Neural cell (in vitro differentiated cells): ENCODE results near the gene AGTRAP. TPM values are rescaled to one million over a fixed set of nuclear protein-coding genes. Genes with fewer than 3 reads are reported as not detected.

ENCODE experiments used
- H2AFZ ChIP-seq: fragments of 200-600, 300-800 bp; sonication (generic), shearing (Covaris generic); 2 replicates; pipeline ENCODE4 v1.6.0; 2014; ENCODE audit warnings: low read depth, mild to moderate bottlenecking, antibody characterized with exemption, low read length, moderate library complexity
- H3F3A ChIP-seq: fragments of 200-600 bp; shearing (Covaris generic); 2 replicates; pipeline ENCODE4 v1.6.1; 2016; ENCODE audit warnings: mild to moderate bottlenecking, moderate library complexity, mixed read lengths, antibody characterized with exemption, low read length; ENCODE audit not compliant: insufficient read depth, poor library complexity, severe bottlenecking
- H3K27ac ChIP-seq: fragments of 200-600, 300-800 bp; sonication (generic), shearing (Covaris generic); 2 replicates; pipeline ENCODE4 v1.5.1; 2014; ENCODE audit warnings: mild to moderate bottlenecking, low read length, moderate library complexity
- H3K27me3 ChIP-seq: fragments of 300-800, 200-600 bp; sonication (generic), shearing (Covaris generic); 2 replicates; pipeline ENCODE4 v1.6.0; 2014; ENCODE audit warnings: mild to moderate bottlenecking, low read depth, low read length, moderate library complexity; ENCODE audit not compliant: insufficient read depth
- H3K36me3 ChIP-seq: fragments of 300-800, 200-600 bp; sonication (generic), shearing (Covaris generic); 2 replicates; pipeline ENCODE4 v1.5.1; 2014; ENCODE audit warnings: mild to moderate bottlenecking, antibody characterized with exemption, low read length, moderate library complexity; ENCODE audit not compliant: insufficient read depth
- H3K4me2 ChIP-seq: fragments of 300-800, 200-600 bp; sonication (generic), shearing (Covaris generic); 2 replicates; pipeline ENCODE4 v1.6.0; 2014; ENCODE audit warnings: mild to moderate bottlenecking, low read length
- H3K4me3 ChIP-seq: fragments of 300-800, 200-600 bp; sonication (generic), shearing (Covaris generic); 2 replicates; pipeline ENCODE4 v1.5.1; 2014; ENCODE audit warnings: mild to moderate bottlenecking, low read length, moderate library complexity
- H3K79me2 ChIP-seq: fragments of 200-600 bp; shearing (Covaris generic); replicated peaks from 2 replicates; pipeline ENCODE4 v1.6.0; 2014; ENCODE audit warnings: mild to moderate bottlenecking, low read length, moderate library complexity; ENCODE audit not compliant: insufficient read depth
- H3K9ac ChIP-seq: fragments of 300-800, 200-600 bp; sonication (generic), shearing (Covaris generic); 2 replicates; pipeline ENCODE4 v1.6.1; 2016; ENCODE audit warnings: mild to moderate bottlenecking, low read length, mixed read lengths
- H3K9me2 ChIP-seq: fragments of 200-600 bp; shearing (Covaris generic); 2 replicates; pipeline ENCODE4 v1.6.1; 2016; ENCODE audit warnings: mild to moderate bottlenecking, low read length, mixed read lengths; ENCODE audit not compliant: insufficient read depth
- H3K9me3 ChIP-seq: fragments of 200-600, 300-800 bp; sonication (generic), shearing (Covaris generic); 2 replicates; pipeline ENCODE4 v1.6.1; 2016; ENCODE audit warnings: mild to moderate bottlenecking, mixed run types, low read length, moderate library complexity, mixed read lengths
- H4K20me1 ChIP-seq: fragments of 200-600 bp; shearing (Covaris generic); 2 replicates; pipeline ENCODE4 v1.6.1; 2016; ENCODE audit warnings: mild to moderate bottlenecking, mixed run types; ENCODE audit not compliant: insufficient read depth
- EP300 ChIP-seq: fragments of 450-650 bp; conservative IDR thresholded peaks from 2 replicates; pipeline ENCODE4 v1.6.1; 2014; ENCODE audit warnings: antibody characterized with exemption, mild to moderate bottlenecking, moderate library complexity; ENCODE audit not compliant: poor library complexity, severe bottlenecking
- EZH2 ChIP-seq: fragments of 200-600, 300-800 bp; shearing (Covaris generic), sonication (generic); IDR thresholded peaks from 2 replicates; pipeline ENCODE4 v1.6.1; 2014; ENCODE audit warnings: antibody characterized with exemption, low read length, borderline replicate concordance, mild to moderate bottlenecking; ENCODE audit not compliant: insufficient read depth, poor library complexity, severe bottlenecking
- MXI1 ChIP-seq: fragments of 450-650 bp; conservative IDR thresholded peaks from 2 replicates; pipeline ENCODE4 v1.6.1; 2014; ENCODE audit warnings: antibody characterized with exemption, mild to moderate bottlenecking; ENCODE audit not compliant: poor library complexity, severe bottlenecking
- POLR2AphosphoS5 ChIP-seq: IDR thresholded peaks from 2 replicates; pipeline ENCODE4 v1.6.1; 2012
- RAD21 ChIP-seq: fragments of 450-650 bp; conservative IDR thresholded peaks from 2 replicates; pipeline ENCODE4 v1.6.1; 2014; ENCODE audit warnings: antibody characterized with exemption, mild to moderate bottlenecking, moderate library complexity
- SMC3 ChIP-seq: fragments of 450-650 bp; conservative IDR thresholded peaks from 2 replicates; pipeline ENCODE4 v1.6.1; 2014; ENCODE audit warnings: antibody characterized with exemption, mild to moderate bottlenecking, moderate library complexity; ENCODE audit not compliant: poor library complexity
- TAF1 ChIP-seq: IDR thresholded peaks from 2 replicates; pipeline ENCODE4 v1.6.1; 2012; ENCODE audit warnings: low read depth
- polyA plus RNA-seq: library from polyadenylated mRNA; depleted of rRNA; stranded (reverse); fragments of >200 nt; gene quantifications from 2 replicates; pipeline ENCODE4 v1.2.3, GENCODE V29; 2014
- TF ChIP-seq, protein P1 (sequence below): IDR thresholded peaks from 2 replicates; pipeline ENCODE4 v1.6.1; 2012; ENCODE audit warnings: borderline replicate concordance
- TF ChIP-seq, protein P2 (sequence below): fragments of 450-650 bp; IDR thresholded peaks from 2 replicates; pipeline ENCODE4 v1.5.1; 2014; ENCODE audit warnings: antibody characterized with exemption, mild to moderate bottlenecking, moderate library complexity; ENCODE audit not compliant: poor library complexity, severe bottlenecking

Gene AGTRAP
- polyA plus RNA-seq, 1 donor from 2014 or later, result 4.4 TPM

DNA sequence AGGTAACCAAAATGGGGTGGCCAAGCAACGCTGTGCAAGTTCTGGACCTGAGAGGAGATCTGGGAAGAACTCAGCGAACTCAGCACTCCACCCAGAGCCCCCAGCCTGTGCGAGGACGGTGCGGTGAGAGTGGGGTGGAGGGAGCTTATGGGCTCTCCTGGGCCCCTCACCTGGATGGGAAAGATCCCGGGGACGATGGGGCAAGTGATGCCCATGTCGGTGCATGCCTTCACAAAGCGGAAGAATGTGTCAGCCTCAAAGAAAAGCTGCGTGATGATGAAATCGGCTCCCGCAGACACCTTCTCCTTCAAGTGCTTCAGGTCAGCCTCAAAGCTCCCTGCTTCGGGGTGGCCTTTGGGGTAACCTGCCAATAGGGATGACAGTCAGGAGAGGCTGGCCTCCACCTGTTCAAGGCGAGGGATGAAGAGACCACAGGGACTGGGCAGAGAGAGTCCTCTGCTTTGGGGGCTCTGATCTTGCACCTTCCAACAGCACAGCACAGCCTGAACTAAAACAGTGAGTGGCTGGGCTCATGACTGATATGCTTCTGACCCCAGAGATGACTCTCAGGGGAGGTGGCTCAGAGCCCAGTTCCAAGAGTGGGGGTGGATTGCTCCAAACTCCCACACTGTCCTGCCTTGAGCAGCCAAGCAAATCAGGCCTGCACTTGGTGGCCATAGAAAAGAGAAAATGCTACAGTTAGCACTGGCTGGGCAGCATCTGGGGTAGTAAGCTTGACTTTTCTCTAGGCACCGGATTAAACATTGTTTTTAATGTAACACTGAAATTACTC lies 60.3 kb downstream of the AGTRAP start:
- no peaks in the 10 kb centered on the region for H3K27me3 ChIP-seq
- H3K79me2 ChIP-seq, result no peaks in the 10 kb centered on the region
- H3K27ac ChIP-seq, result no peak overlapping the region
- H3K4me3 ChIP-seq, result no peak overlapping the region
- H3K9ac ChIP-seq, result no peak overlapping the region
- H2AFZ ChIP-seq, result no peak overlapping the region
- no peaks in the 10 kb centered on the region for H3K9me3 ChIP-seq
- no peaks in the 10 kb centered on the region for H3K9me2 ChIP-seq
- TF ChIP-seq EP300, result no peak
- no peak for TF ChIP-seq SMC3
- TF ChIP-seq POLR2AphosphoS5, result no peak
- no peak for TF ChIP-seq TAF1
- no peak for TF ChIP-seq EZH2
- TF ChIP-seq MXI1, result no peak
- no peak for TF ChIP-seq RAD21
- H3K4me2 ChIP-seq, result no peak overlapping the region
- H3K36me3 ChIP-seq, result no peaks in the 10 kb centered on the region
- no peaks in the 10 kb centered on the region for H4K20me1 ChIP-seq
- no peaks in the 10 kb centered on the region for H3F3A ChIP-seq

DNA sequence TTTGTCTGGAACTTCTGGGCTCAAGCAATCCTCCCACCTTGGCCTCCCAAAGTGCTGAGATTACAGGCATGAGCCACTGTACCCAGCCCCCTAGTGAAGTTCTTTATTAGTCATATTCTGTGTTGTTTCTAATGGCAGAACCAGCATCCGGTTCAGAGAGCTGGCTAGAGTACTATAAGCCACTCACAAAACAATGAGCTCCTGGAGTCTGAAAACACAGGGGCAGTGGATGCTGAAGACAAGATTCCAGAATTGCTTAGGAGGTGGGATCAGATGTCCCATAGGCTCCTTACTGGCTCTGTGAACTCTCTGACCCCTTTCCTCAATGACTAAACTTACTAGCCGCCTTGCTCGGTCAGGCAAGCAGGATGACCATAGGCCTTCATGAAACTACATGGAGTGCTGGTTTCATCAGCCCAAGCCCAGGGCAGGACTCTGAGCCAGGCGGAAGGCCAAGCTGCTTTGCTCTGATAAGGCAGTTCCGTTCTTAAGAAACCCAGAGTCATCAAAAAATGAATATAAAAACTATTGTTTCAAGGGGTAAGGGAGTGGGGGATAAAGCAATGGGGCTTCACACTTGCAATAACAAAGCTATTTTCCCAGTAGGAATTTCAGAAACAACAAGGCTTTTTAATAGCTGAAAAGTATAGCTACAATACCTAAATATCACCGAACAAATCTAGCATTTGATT lies 61.7 kb downstream of the AGTRAP start:
- H3K27ac ChIP-seq, result no peak overlapping the region
- no peak overlapping the region for H3K4me3 ChIP-seq
- H2AFZ ChIP-seq, result no peak overlapping the region
- H3K4me2 ChIP-seq, result no peak overlapping the region
- H3F3A ChIP-seq, result no peaks in the 10 kb centered on the region
- H3K36me3 ChIP-seq, result no peaks in the 10 kb centered on the region
- no peaks in the 10 kb centered on the region for H3K9me3 ChIP-seq
- H3K79me2 ChIP-seq, result no peaks in the 10 kb centered on the region
- no peaks in the 10 kb centered on the region for H3K9me2 ChIP-seq
- TF ChIP-seq MXI1 (no peak), SMC3 (no peak), POLR2AphosphoS5 (no peak), TAF1 (no peak), EP300 (no peak), EZH2 (no peak), RAD21 (no peak)
- TF ChIP-seq, protein P1, sequence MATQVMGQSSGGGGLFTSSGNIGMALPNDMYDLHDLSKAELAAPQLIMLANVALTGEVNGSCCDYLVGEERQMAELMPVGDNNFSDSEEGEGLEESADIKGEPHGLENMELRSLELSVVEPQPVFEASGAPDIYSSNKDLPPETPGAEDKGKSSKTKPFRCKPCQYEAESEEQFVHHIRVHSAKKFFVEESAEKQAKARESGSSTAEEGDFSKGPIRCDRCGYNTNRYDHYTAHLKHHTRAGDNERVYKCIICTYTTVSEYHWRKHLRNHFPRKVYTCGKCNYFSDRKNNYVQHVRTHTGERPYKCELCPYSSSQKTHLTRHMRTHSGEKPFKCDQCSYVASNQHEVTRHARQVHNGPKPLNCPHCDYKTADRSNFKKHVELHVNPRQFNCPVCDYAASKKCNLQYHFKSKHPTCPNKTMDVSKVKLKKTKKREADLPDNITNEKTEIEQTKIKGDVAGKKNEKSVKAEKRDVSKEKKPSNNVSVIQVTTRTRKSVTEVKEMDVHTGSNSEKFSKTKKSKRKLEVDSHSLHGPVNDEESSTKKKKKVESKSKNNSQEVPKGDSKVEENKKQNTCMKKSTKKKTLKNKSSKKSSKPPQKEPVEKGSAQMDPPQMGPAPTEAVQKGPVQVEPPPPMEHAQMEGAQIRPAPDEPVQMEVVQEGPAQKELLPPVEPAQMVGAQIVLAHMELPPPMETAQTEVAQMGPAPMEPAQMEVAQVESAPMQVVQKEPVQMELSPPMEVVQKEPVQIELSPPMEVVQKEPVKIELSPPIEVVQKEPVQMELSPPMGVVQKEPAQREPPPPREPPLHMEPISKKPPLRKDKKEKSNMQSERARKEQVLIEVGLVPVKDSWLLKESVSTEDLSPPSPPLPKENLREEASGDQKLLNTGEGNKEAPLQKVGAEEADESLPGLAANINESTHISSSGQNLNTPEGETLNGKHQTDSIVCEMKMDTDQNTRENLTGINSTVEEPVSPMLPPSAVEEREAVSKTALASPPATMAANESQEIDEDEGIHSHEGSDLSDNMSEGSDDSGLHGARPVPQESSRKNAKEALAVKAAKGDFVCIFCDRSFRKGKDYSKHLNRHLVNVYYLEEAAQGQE, result no peak
- TF ChIP-seq, protein P2, sequence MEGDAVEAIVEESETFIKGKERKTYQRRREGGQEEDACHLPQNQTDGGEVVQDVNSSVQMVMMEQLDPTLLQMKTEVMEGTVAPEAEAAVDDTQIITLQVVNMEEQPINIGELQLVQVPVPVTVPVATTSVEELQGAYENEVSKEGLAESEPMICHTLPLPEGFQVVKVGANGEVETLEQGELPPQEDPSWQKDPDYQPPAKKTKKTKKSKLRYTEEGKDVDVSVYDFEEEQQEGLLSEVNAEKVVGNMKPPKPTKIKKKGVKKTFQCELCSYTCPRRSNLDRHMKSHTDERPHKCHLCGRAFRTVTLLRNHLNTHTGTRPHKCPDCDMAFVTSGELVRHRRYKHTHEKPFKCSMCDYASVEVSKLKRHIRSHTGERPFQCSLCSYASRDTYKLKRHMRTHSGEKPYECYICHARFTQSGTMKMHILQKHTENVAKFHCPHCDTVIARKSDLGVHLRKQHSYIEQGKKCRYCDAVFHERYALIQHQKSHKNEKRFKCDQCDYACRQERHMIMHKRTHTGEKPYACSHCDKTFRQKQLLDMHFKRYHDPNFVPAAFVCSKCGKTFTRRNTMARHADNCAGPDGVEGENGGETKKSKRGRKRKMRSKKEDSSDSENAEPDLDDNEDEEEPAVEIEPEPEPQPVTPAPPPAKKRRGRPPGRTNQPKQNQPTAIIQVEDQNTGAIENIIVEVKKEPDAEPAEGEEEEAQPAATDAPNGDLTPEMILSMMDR, result no peak
- H3K27me3 ChIP-seq, result no peaks in the 10 kb centered on the region
- H4K20me1 ChIP-seq, result no peaks in the 10 kb centered on the region
- no peak overlapping the region for H3K9ac ChIP-seq
